PC-3 (cell line): Measurements from ENCODE around the gene DBNDD1.

Experiments used
- CTCF ChIP-seq: fragments of 300-600 bp; sonication (generic); conservative IDR thresholded peaks from 2 replicates; pipeline ENCODE4 v1.5.1; 2017; ENCODE audit warnings: antibody characterized with exemption, low read depth, mild to moderate bottlenecking, low read length
- EZH2 ChIP-seq: fragments of 300-600 bp; sonication (generic); IDR thresholded peaks from one replicate; pipeline ENCODE4 v1.6.1; 2017; ENCODE audit warnings: antibody characterized with exemption, mild to moderate bottlenecking, low read length; ENCODE audit not compliant: unreplicated experiment
- EZH2phosphoT487 ChIP-seq: fragments of 300-600 bp; sonication (generic); IDR thresholded peaks from 2 replicates; pipeline ENCODE4 v1.6.1; 2018; ENCODE audit warnings: mild to moderate bottlenecking, antibody characterized with exemption, low read length, borderline replicate concordance

- no peak for TF ChIP-seq EZH2
- TF ChIP-seq CTCF: no peak
- no peak for TF ChIP-seq EZH2phosphoT487
Observed at GRCh38 chr16:90016339-90016950, 2.8 kb downstream of the DBNDD1 start.
